ENCODE results near the gene RPL13.
"Not testable (repeated sequence)": the region's sequence is repeated elsewhere in the genome, so short reads cannot be mapped to it uniquely, and the experiment has no call there.

RPL13 gene

DNA sequence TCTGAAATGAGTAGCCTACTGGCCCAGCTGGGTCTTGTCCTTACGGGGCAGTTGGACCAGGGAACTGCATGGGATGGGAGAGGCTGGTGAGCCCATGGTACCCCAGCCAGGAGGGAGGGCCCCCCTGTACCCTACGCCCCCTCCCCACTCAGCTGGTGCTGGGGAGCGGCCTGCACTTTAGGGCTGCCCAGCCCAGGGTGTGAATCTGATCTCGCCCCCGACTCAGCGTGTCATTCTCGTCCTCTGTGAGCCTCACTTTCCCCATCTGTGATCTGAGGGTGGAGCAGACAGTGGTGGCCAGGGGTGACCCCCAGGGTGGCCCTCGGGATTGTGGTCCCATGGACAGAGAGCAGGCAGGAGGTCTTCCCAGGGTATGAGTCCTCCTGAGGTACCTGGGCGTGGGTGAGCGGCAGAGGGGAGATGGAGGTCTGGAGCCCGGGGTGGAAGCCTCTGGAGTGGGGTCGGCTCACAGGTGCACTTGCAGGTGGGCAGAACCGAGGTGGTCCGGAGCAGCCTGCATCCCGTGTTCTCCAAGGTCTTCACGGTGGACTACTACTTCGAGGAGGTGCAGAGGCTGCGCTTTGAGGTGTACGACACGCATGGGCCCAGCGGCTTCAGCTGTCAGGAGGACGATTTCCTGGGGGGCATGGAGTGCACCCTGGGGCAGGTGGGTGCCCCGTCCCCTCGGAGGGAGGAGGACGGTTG is 16.7 kb downstream of the RPL13 start:
- no peak for DNase-seq

DNA sequence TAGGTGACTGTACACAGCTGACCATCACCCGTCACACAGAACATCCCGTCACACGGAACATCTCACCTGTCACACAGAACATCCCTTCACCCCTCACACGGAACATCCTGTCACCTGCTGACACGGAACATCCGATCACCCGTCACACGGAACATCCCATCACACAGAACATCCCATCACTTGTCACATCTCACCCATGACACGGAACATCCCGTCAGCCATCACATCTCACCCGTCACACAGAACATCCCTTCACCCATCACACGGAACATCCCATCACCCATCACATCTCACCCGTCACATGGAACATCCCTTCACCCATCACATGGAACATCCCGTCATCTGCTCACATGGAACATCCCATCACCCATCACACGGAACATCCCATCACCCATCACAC is 18.9 kb downstream of the RPL13 start:
- no peak for DNase-seq

DNA sequence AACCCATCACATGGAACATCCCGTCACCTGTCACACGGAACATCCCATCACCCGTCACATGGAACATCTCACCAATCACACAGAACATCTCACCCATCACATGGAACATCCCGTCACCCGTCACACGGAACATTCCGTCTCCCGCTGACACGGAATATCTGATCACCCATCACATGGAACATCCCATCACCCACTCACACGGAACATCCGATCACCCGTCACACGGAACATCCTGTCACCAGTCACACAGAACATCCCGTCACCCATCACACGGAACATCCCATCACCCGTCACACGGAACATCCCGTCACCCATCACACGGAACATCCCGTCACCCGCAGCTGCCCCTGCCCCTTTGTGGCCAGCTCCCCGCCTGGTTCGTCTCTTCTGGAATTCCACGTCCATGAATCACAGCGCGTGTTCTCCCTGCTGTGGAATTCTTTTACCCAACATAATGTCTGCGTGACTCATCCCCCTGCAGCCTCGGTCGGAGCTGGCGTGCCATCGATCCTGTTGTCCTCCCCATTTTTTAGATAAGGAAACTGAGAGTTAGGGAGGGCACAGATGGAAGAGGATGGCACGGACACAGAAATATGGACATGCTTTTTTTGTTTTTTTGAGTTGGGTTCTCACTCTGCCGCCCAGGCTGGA is 20.7 kb downstream of the RPL13 start:
- no peak for DNase-seq

DNA sequence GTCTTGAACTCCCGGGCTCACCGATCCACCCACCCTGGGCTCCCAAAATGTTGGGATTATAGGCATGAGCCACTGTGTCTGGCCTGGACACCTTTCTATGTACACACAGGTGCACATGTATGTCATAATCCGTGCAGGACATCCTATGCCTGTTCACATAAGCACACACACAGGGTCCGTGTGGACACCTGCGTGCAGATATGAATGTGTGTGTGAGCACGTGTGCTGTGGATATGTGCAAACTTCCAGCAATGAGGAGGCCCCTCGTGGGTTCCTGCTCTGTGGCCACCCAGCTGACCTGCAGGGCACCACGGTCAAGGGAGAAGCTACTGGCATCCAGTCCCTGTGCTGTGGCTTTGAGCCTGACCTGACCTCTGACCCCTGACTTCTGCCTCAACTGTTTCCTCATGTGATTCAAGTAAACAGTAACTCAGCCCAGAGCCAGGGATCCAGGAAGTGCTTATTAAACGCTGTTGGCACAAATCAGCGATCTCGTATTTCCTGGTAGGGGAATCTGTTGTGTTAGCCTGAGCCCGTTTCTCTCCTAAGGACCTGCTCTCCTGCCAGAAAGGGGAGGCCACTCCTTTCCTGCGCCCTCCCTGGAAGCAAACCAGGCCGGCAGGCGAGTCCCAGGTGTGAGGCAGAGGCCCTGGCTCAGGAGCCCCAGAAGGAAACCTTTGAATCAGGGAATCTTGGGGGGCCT is 21.5 kb downstream of the RPL13 start:
- no peak for DNase-seq

DNA sequence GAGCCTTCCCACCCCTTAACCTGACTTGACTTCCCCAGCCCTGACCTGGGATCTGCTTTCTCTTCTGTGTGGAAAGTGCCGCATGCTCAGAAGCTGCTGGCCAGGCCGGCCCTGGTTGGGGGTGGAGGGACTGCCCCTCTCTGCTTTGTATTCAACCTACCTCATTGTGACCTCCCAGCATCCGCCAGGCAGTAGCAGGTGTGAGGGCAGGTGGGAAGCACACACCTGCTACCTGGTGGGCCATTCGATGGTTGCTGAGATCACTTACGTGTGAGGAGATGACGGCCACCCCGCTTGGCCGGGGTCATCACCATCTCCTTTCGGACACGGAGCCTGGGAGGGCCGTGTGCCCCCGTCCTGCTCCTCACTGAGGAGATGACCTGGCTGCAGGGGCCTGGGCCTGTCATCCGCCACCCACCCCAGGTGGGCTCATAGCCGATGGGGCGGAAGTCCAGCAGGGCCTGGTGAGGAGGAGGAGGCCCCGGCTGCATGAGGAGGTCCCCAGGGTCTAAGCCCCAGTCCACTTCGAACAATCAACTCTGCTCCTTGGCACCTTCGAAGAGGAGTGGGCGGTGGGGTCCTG is 22.2 kb downstream of the RPL13 start:
- DNase-seq = no peak

DNA sequence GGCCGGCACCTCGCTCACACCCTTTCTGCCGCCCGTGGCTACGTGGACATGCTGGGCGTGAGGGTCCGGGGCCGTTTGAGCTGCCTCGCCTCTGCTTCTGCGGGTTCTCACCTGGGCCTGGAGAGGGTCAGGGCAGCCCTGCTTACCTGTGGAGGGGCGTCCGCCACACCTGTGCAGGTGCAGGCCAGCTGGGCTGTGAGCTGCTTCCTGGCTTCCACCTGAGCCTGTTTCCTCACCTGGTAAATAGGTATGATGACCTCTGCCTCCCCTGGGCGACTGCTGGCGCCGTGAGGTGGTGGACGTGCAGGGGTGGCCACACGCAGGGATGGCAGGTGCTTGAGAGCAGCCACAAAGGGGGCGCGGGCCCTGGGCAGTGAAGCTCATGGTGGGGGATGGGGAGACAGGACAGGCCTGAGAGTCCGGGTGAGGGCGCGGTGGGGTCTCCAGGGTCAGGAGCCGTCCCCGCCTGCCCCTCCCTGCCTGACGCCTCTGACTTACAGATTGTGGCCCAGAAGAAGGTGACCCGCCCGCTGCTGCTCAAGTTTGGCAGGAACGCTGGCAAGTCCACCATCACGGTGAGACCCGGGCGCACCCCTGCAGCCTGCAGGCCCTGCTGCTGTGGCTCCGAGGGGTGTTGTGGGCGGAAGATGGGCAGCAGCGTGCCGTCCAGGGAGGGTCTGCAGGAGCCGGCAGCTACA is 22.9 kb downstream of the RPL13 start:
- no peak for DNase-seq

DNA sequence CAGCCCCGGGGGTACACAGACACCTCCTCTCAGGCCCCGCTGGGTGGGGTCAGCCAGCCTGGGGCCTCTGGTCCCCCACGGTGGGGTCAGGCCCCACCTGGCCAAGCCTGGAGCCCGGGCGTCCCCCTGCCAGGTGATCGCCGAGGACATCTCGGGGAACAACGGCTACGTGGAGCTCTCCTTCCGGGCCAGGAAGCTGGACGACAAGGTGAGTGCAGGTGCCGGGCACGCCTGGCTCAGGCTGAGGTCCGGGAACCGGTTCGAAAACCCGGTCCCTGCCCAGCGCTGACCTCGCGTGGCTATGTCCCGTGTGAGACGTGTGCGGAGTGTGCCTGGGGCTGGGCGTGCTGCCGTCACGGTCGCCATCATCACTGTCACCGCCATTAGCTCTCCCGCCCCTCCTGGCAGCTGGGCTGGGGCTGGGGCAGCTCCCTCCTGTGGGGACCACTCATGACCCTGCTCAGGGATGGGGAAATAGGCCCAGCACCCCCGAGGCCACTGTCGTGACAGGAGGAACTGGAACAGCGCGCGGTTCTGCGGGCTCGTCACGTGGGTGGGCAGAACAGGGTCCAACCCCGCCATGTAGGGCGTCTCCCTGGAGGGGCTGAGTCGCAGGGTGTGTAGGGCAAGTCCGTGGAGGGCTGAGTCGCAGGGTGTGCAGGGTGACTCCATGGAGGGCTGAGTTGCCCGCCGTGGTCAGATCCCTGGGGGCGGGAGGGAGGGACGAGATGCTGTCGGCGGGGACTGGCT is 23.6 kb downstream of the RPL13 start:
- DNase-seq = no peak

DNA sequence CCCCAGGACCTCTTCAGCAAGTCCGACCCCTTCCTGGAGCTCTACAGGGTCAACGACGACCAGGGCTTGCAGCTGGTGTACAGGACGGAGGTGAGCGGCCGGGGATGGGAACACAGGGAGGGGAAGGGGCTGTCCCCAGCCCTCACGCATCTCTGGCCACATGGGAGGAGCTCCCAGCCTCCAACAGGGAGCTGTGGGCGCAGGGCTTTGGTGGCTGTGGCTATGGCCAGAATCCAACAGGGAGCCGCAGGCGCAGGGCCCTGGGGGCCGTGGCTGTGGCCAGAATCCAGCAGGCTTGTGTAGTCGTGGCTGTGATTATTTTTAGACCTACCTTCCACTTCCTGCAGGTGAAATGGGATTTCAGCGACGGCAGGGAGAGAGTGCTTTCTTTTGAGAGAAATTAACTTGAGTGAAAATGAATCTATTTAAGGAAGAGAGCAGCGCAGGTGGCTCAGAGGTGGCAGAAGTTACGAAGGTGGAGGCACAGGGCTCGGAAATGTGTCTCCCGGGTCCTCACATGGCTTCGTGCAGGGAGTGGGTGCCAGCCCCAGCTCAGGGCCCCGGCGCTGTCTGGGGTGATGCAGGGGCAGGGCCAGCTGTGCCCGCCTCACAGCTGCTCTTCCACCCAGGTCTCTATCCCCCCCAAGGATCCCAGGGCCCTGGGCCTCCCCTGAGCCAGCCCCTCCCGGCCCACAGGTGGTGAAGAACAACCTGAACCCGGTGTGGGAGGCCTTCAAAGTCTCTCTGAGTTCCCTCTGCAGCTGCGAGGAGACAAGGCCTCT is 24.5 kb downstream of the RPL13 start:
- DNase-seq = no peak

DNA sequence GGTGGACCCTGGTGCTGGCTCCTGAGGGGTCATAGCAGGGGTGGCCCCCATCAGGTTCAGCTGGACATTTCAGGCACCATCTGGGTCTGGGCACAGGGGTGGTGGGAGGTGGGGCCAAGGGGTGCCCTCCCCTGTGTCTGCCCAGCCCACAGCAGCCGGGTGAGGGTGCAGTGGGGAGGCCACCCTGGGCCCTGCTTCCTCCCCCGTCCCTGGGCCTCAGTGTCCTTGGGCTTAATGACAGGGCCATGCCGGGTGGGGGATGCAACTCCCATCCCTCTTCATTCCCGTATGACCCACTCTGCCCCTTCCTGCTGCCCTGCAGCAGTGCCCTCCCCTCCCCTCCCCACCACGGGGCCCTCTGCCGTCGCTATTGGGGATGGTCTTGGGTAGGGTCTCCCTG is 25.7 kb downstream of the RPL13 start:
- no peak for DNase-seq

DNA sequence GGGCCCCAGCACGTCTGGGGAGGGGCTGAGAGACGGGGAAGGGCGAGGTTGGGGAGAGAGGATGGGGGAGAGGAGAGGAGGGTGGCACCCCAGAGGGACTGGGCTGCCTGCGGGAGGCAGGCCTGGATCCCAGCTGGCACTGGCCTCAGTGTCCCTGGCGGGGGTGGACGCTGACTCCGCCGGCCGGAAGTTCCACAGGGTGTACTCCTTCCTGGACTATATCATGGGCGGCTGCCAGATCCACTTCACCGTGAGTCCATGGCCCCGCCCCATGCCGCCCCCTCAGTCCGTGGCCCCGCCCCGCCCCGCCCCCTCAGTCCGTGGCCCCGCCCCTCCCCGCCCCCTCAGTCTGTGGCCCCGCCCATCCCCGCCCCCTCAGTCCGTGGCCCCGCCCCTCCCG is 26.4 kb downstream of the RPL13 start:
- DNase-seq = no peak

DNA sequence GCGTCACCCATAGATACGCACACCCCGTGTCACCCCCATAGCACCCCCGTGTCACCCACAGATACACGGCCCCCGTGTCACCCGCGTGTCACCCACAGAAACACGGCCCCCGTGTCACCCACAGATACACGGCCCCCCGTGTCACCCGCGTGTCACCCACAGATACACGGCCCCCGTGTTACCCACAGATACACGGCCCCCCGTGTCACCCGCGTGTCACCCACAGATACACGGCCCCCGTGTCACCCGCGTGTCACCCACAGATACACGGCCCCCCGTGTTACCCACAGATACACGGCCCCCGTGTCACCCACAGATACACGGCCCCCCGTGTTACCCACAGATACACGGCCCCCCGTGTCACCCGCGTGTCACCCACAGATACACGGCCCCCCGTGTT is 27.2 kb downstream of the RPL13 start:
- DNase-seq = not testable (repeated sequence)

DNA sequence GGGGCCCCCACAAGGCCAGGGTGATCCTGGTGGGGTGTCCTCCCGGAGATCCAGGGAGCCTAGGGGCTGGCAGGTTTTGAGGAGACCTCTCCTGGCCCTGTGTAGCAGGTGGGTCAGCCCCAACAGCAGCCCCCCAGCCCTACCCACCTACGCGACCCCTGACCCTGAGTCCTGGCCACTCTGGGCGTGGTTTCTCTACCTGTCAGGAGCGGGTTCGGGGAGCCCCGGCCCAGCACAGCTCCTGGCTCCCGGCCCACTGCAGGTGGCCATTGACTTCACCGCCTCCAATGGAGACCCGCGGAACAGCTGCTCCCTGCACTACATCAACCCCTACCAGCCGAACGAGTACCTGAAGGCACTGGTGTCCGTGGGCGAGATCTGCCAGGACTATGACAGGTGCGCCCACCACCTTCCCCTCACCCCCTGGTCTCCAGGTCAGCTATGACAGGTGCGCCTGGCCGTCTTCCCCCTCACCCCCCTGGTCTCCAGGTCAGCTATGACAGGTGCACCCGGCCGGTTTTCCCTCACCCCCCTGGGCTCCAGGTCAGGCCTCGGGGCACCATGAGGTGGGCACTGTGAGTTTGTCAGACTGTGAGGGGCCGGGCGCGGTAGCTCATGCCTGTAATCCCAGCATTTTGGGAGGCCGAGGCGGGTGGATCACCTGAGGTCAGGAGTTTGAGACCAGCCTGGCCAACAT is 28.1 kb downstream of the RPL13 start:
- DNase-seq = no peak

DNA sequence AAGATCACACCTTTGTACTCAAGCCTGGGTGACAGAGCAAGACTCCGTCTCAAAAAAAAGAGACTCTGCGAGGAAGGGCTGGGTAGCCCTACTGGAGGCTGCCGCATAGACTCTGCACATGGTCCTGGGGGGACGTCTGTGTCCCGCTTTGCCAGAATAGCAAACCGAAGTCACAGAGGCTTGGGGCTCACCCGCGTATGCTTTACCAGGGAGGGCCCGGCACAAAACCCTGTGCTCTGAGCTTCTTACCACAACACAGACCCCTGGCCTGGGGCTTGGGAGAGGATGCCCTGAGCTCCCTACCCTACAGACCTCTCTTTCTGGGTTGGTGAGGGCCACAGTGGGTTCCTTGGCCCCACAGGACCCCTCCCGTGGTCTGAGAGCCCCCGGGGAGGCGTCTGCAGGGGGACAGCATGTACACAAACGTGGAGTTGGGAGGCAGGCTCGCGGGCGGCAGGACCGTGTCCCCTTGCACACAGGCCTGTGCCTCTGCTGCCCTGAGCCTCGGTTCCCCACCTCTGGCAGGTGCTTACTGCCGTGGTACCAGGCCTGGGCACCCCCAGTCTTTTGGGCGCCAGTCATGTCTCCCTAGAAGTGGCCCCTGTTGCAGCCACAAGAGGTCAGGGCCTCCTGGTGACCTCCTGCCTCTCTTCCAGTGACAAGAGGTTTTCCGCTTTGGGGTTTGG is 28.9 kb downstream of the RPL13 start:
- DNase-seq = no peak

DNA sequence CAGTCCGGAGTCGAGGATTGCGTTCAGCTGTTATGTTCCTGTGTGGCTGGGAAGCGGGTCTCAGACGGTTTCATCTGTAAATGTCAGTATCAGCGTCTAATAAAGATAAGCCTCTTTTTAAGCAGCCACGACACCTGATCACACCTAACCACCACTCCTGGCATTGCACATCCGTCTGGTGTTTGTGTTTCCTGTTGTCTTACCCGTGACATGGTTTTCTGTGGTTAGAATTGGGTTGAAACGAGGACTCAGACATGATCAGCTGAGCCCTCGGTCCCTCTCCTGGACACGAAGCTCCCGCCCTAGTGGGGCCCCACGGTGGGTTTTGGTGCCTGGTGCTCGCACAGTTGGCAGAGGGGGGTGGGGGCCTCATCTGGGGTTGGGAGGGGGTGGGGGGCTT is 33.4 kb downstream of the RPL13 start:
- no peak for DNase-seq

DNA sequence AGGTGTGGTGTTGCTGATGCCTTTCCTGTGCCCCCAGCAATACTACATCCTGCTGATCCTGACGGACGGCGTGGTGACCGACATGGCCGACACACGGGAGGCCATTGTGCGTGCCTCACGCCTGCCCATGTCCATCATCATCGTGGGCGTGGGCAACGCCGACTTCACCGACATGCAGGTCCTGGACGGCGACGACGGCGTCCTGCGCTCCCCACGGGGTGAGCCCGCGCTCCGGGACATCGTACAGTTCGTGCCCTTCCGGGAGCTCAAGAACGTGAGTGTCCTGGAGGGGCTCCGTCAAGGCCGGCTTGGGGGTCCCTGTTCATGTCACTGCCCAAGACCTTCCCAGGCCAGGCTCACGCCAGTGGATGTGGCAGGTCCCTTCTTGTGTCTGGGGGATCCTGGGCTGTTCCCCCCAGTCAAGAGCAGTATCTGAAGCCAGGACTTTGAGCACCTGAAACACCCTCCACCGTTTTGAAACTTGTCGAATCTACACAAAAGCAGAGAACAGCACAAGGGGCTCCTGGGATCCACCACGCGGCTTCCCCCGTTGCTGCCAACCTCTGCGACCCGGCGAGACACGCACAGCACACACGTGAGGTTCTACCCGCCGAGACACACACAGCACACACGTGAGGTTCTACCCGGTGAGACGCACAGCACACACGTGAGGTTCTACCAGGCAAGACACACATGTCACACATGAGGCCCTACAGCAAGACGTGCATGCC is 35.0 kb downstream of the RPL13 start:
- DNase-seq = no peak

DNA sequence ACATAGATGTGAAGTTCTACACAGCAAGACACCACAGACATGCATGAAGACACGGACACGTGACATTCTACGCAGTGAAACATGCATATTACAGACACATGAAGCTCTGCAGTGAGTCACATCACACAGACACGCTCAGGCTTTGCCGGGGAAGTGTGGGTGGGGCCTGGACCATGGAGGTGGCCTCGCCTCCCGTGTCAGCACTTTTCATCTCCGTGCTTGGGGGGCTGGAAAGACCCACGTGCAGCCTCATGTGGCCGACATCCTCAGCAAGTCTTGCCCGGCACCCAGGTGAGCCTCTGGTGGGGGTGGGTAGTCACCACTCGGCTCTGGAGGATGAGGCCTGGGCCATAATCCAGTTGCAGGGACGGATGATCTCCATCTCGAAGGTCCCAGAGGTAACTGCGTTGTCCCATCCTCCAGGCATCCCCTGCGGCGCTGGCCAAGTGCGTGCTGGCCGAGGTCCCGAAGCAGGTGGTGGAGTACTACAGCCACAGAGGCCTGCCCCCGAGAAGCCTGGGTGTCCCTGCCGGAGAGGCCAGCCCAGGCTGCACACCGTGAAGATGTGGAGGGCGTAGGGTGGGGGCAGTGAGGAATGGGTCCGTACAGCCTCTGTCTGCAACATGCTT is 35.7 kb downstream of the RPL13 start:
- DNase-seq = no peak

DNA sequence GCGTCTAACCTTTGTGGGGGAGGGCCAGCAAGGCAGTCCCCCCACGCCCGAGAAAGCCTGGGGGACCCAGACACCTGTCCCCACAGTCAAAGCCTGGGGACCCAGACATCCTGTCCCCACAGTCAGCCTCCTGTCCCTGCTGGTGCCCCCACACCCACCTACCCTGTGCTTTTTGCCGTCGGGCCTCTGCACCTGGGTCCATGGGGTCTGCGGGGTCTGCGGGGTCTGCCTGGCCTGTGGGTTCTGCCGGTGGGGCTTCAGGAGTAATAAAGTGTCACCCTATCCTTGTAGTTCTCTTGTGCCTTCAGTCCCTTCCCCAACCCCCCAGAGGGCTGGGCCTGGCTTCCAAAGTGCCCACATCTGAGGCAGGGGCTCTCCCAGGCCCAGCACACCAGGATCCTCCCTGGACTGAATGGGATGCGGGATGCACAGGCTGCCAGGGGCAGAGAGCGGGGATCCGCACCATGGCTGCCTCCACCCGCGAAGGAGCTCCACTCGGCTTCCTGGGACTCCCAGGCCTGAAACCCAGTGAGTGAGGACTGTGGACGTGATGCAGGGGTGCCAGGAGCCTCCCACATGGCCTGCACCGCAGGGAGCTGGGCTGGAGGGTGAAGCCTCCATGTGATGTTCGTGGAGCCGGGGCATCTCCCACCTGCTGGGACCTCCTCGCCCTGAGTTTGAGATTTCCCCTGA is 36.6 kb downstream of the RPL13 start:
- no peak for DNase-seq

DNA sequence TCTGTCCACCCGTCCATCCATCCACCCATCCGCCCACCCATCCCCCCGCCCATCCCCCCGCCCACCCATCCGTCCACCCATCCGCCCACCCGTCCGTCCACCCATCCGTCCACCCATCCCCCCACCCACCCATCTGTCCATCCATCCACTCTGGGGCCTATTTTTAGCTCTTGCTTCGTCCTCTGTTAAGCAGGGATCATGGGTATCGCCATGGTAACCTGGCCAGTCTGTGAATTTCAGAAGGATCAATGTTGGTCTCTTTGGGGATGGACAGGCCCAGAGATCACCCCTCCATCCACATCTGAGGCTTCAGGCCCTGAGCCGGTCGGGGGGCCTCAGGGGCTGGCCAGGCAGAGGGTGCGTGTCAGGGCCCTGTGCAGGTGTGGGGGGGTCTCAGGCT is 37.7 kb downstream of the RPL13 start:
- DNase-seq = no peak
